GM12878 (cell line): ENCODE results near the gene OR6M1. TPM values are rescaled to one million over a fixed set of nuclear protein-coding genes. Genes with fewer than 3 reads are reported as not detected.

Experiments
- ATAC-seq: fragments of 200-7000 bp; cut with Tn5 transposase; 3 replicates; pipeline ENCODE4 v1.9.1; 2020; ENCODE audit warnings: mild to moderate bottlenecking, moderate library complexity
- BruUV-seq: library from RNA; stranded (reverse); fragments of 400-500 nt; replicated peaks from 2 replicates; lab custom pipeline; 2021; lab: Mats Ljungman, UMichigan
- CTCF ChIA-PET: fragments of 300-600 bp; sonication (Branson Sonifier 250); formaldehyde crosslinking; extraction: SDS; loops from one replicate; lab custom pipeline; 2021; ENCODE audit warnings: inconsistent platforms; lab: Yijun Ruan, JAX
- POLR2A ChIA-PET: fragments of 350-600 bp; formaldehyde crosslinking; extraction: SDS; loops from one replicate; lab custom pipeline; 2021; ENCODE audit warnings: inconsistent platforms; lab: Charles Lee
- RAD21 ChIA-PET: fragments of 300-600 bp; sonication (Branson Sonifier 250); formaldehyde crosslinking; loops from one replicate; lab custom pipeline; 2023; ENCODE audit warnings: antibody characterized with exemption; ENCODE audit not compliant: unreplicated experiment; lab: Charles Lee
- SMC1A ChIA-PET: fragments of 300-600 bp; sonication (Branson Sonifier 250); formaldehyde crosslinking; loops from one replicate; lab custom pipeline; 2023; ENCODE audit not compliant: unreplicated experiment, uncharacterized antibody; lab: Charles Lee
- DNase-seq: peaks from one replicate; pipeline ENCODE4 v3.0.0-alpha.2; 2011; ENCODE audit warnings: low read depth, low spot score
- FAIRE-seq: peaks from 3 replicates; lab custom pipeline; 2011; peaks lifted over from hg19 to GRCh38; lab: Jason Lieb, UNC
- H2AFZ ChIP-seq: 2 replicates; pipeline ENCODE4 v1.6.0; 2011; ENCODE audit warnings: low read depth, low read length, control low read depth; ENCODE audit not compliant: control insufficient read depth
- H3K27ac ChIP-seq: 2 replicates; pipeline ENCODE4 v1.5.1; 2011; ENCODE audit warnings: control low read depth; ENCODE audit not compliant: control insufficient read depth, insufficient read depth
- H3K27me3 ChIP-seq, 2 experiments: replicated peaks in 1 of 2; 2 replicates each; pipeline versions ENCODE4 v1.6.0 to v1.6.1; 2011; ENCODE audit warnings: low read length in 1 of 2; ENCODE audit not compliant: control insufficient read depth in 2 of 2, insufficient read depth in 2 of 2
- H3K36me3 ChIP-seq, 2 experiments: 2 replicates each; pipeline ENCODE4 v1.5.1; 2011; ENCODE audit warnings: low read length in 1 of 2; ENCODE audit not compliant: control insufficient read depth in 2 of 2, insufficient read depth in 2 of 2
- H3K4me1 ChIP-seq: 2 replicates; pipeline ENCODE4 v1.6.1; 2011; ENCODE audit warnings: mild to moderate bottlenecking, low read length, moderate library complexity, mixed read lengths; ENCODE audit not compliant: control insufficient read depth, insufficient read depth
- H3K4me2 ChIP-seq: 2 replicates; pipeline ENCODE4 v1.6.0; 2011; ENCODE audit warnings: control low read depth; ENCODE audit not compliant: control insufficient read depth, insufficient read depth
- H3K4me3 ChIP-seq: fragments of 200-600 bp; sonication (generic); 2 replicates; pipeline ENCODE4 v1.5.1; 2016
- H3K79me2 ChIP-seq: 2 replicates; pipeline ENCODE4 v1.6.0; 2011; ENCODE audit warnings: low read length; ENCODE audit not compliant: control insufficient read depth, insufficient read depth
- H3K9ac ChIP-seq: 2 replicates; pipeline ENCODE4 v1.8.0; 2011; ENCODE audit warnings: low read length, control low read depth, mixed read lengths; ENCODE audit not compliant: control insufficient read depth, insufficient read depth
- H3K9me3 ChIP-seq: replicated peaks from 3 replicates; pipeline ENCODE4 v1.5.1; 2011; ENCODE audit warnings: mild to moderate bottlenecking, low read length; ENCODE audit not compliant: control insufficient read depth, insufficient read depth
- H4K20me1 ChIP-seq: 2 replicates; pipeline ENCODE4 v1.6.0; 2011; ENCODE audit not compliant: control insufficient read depth, insufficient read depth
- CEBPB ChIP-seq, 2 experiments: fragments of 150-350 bp in 1 of 2; IDR thresholded peaks; 2 replicates each; pipeline ENCODE4 v1.6.1; 2012 to 2014; ENCODE audit warnings: low read depth in 2 of 2, low read length in 2 of 2, borderline replicate concordance in 1 of 2, inconsistent platforms in 1 of 2
- CHD4 ChIP-seq: fragments of 200-600 bp; sonication (generic); IDR thresholded peaks from 2 replicates; pipeline ENCODE4 v1.6.1; 2016; ENCODE audit warnings: mild to moderate bottlenecking
- IKZF2 ChIP-seq, 2 experiments: fragments of 450-650 bp; IDR thresholded peaks; 2 replicates each; pipeline ENCODE4 v1.6.1; 2017; ENCODE audit warnings: mild to moderate bottlenecking in 2 of 2, moderate library complexity in 2 of 2
- POLR2A ChIP-seq: IDR thresholded peaks from 2 replicates; pipeline ENCODE4 v1.6.1; 2011; ENCODE audit warnings: low read depth, mild to moderate bottlenecking, low read length
- RAD21 ChIP-seq: IDR thresholded peaks from 2 replicates; pipeline ENCODE4 v1.6.1; 2011; ENCODE audit warnings: mild to moderate bottlenecking, low read depth, low read length, moderate library complexity; ENCODE audit not compliant: insufficient read depth
- RB1 ChIP-seq: fragments of 450-650 bp; formaldehyde crosslinking; IDR thresholded peaks from 2 replicates; pipeline ENCODE4 v1.6.1; 2017; ENCODE audit warnings: mild to moderate bottlenecking, borderline replicate concordance
- SREBF1 ChIP-seq: IDR thresholded peaks from 2 replicates; pipeline ENCODE4 v1.6.1; 2012; ENCODE audit warnings: mild to moderate bottlenecking, low read length
- TBL1XR1 ChIP-seq: IDR thresholded peaks from 2 replicates; pipeline ENCODE4 v1.6.1; 2012; ENCODE audit warnings: low read depth, low read length, improper control_type of control experiment
- WGBS: methylation state at CpG from one replicate; pipeline ENCODE4 v1.1.6; 2016; ENCODE audit warnings: low lambda C conversion rate; ENCODE audit not compliant: insufficient replicate concordance, insufficient coverage; ENCODE audit errors: missing lambda C conversion rate; 5-methylcytosine and 5-hydroxymethylcytosine counted together
- in situ Hi-C: fragments of 300-500 bp; cut with MboI; formaldehyde crosslinking; loops from 9 replicates; pipeline ENCODE4 v1.14.3; 2018; ENCODE audit warnings: mixed read lengths
- intact Hi-C: fragments of 100-400 bp; cut with micrococcal nuclease; formaldehyde crosslinking; loops from one replicate; pipeline ENCODE4 v1.14.2; 2022; ENCODE audit not compliant: unreplicated experiment
- polyA plus RNA-seq, 11 experiments: library from polyadenylated mRNA; depleted of rRNA in 4 of 11; unstranded in 6 of 11; stranded (reverse) in 5 of 11; fragments of >200 nt; fragmentation: Nextera tagmentation in 4 of 11; fragmentation: Illumina TruSeq in 1 of 11; extraction: Ambion mirVana in 4 of 11; extraction: Trizol in 1 of 11; gene quantifications; 1 replicate in 1 of 11; 2 replicates in 10 of 11; pipeline versions ENCODE4 v1.2.1 to v1.2.3, GENCODE V29; 2011 to 2016; ENCODE audit warnings: inconsistent platforms in 2 of 11, missing spikeins in 2 of 11, low read depth in 1 of 11
- total RNA-seq, 4 experiments: library from RNA; depleted of rRNA in 3 of 4; stranded (reverse); fragments of >200 nt in 3 of 4; fragmentation: Illumina TruSeq in 1 of 4; extraction: Trizol in 1 of 4; gene quantifications; 2 replicates each; pipeline versions ENCODE4 v1.2.1 to v1.2.3, GENCODE V29; 2013 to 2021
- TF ChIP-seq, protein P1 (sequence below): IDR thresholded peaks from 2 replicates; pipeline ENCODE4 v1.6.1; 2011; ENCODE audit warnings: low read depth, low read length, improper control_type of control experiment, borderline replicate concordance
- TF ChIP-seq, protein P2 (sequence below): fragments of 450-650 bp; IDR thresholded peaks from 2 replicates; pipeline ENCODE4 v1.6.1; 2016; ENCODE audit warnings: mild to moderate bottlenecking
- TF ChIP-seq, protein P3 (sequence below): fragments of 450-650 bp; IDR thresholded peaks from 2 replicates; pipeline ENCODE4 v1.6.1; 2016; ENCODE audit warnings: mild to moderate bottlenecking

OR6M1 gene
- total and polyA plus RNA-seq, 10 of the 15 experiments (the other 5 are each of a cell fraction or from before 2014, with no cell fraction given), result not detected

DNA sequence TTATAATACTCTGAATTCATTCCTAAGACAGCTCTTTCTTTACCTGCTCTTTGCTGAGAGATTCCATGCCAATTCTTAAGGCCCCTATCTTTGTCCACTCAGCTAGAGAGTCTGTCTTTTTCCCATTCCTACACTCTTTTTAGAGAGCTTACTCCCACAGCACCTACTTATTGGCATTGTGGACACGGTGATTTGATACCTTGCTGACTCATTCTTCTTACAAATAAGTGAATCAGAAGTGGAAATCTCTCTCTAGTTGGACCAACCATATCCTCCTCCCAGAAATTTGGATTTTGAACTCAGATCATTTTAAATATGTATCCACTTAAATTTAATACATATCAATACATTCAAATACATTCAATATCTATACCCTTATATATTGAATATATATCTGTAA lies 32.5 kb upstream of the OR6M1 start:
- RAD21 ChIA-PET, result no interaction called here
- in situ Hi-C loops (no loop called here), intact Hi-C loops (no loop called here)
- H3K27ac ChIP-seq, result no peak overlapping the region
- no peaks in the 10 kb centered on the region for H3K4me1 ChIP-seq
- 0% methylated on average over 1 of the region's 1 CpG for WGBS
- no TSS peak for BruUV-seq
- no peaks in the 10 kb centered on the region for H4K20me1 ChIP-seq
- SMC1A ChIA-PET, result no interaction called here
- POLR2A ChIA-PET, result no interaction called here
- H3K4me2 ChIP-seq, result no peak overlapping the region
- no peak overlapping the region for H3K9ac ChIP-seq
- no peaks in the 10 kb centered on the region for H3K36me3 ChIP-seq
- CTCF ChIA-PET, result no interaction called here
- no peak for DNase-seq
- no peaks in the 10 kb centered on the region for H3K27me3 ChIP-seq
- H3K4me3 ChIP-seq, result no peak overlapping the region
- no peak for TF ChIP-seq CHD4
- TF ChIP-seq IKZF2 (IDR thresholded peaks at IDR 0.05), result no peak
- TF ChIP-seq POLR2A, result no peak
- no peak for TF ChIP-seq SREBF1
- TF ChIP-seq, protein P1, sequence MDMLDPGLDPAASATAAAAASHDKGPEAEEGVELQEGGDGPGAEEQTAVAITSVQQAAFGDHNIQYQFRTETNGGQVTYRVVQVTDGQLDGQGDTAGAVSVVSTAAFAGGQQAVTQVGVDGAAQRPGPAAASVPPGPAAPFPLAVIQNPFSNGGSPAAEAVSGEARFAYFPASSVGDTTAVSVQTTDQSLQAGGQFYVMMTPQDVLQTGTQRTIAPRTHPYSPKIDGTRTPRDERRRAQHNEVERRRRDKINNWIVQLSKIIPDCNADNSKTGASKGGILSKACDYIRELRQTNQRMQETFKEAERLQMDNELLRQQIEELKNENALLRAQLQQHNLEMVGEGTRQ, result no peak
- TF ChIP-seq, protein P2, sequence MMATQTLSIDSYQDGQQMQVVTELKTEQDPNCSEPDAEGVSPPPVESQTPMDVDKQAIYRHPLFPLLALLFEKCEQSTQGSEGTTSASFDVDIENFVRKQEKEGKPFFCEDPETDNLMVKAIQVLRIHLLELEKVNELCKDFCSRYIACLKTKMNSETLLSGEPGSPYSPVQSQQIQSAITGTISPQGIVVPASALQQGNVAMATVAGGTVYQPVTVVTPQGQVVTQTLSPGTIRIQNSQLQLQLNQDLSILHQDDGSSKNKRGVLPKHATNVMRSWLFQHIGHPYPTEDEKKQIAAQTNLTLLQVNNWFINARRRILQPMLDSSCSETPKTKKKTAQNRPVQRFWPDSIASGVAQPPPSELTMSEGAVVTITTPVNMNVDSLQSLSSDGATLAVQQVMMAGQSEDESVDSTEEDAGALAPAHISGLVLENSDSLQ, result no peak
- TF ChIP-seq, protein P3, sequence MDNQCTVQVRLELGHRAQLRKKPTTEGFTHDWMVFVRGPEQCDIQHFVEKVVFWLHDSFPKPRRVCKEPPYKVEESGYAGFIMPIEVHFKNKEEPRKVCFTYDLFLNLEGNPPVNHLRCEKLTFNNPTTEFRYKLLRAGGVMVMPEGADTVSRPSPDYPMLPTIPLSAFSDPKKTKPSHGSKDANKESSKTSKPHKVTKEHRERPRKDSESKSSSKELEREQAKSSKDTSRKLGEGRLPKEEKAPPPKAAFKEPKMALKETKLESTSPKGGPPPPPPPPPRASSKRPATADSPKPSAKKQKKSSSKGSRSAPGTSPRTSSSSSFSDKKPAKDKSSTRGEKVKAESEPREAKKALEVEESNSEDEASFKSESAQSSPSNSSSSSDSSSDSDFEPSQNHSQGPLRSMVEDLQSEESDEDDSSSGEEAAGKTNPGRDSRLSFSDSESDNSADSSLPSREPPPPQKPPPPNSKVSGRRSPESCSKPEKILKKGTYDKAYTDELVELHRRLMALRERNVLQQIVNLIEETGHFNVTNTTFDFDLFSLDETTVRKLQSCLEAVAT, result no peak
- TF ChIP-seq CEBPB (IDR thresholded peaks at IDR 0.05; ENCODE audit: borderline replicate concordance in 1 of 2, low read depth in 2 of 2, low read length in 2 of 2), result no peak
- no peak for TF ChIP-seq RAD21
- no peak for TF ChIP-seq RB1
- TF ChIP-seq TBL1XR1, result no peak
- TF ChIP-seq, all 136 proteins: peak for 0
- FAIRE-seq (no peak), ATAC-seq (no peak)
- H3K9me3 ChIP-seq, result no peaks in the 10 kb centered on the region
- H2AFZ ChIP-seq, result no peak overlapping the region
- H3K79me2 ChIP-seq, result no peaks in the 10 kb centered on the region
